Uterus (tissue), 4 donors: ENCODE results near the gene SLCO3A1. TPM values are rescaled to one million over a fixed set of nuclear protein-coding genes. Genes with fewer than 3 reads are reported as not detected.

Source experiments
- DNase-seq, 2 donors: peaks; one replicate each; pipeline ENCODE4 v3.0.0-alpha.2; 2019 to 2020
- H3K27ac ChIP-seq, 2 donors: fragments of 200-600 bp; sonication (generic); 1 replicate in 1 of 2; 2 replicates in 1 of 2; pipeline ENCODE4 v1.5.1; 2016 to 2018
- H3K27me3 ChIP-seq, 2 donors: fragments of 200-600 bp; sonication (generic); one replicate each; pipeline ENCODE4 v1.5.1; 2018 to 2019; ENCODE audit warnings: control low read depth in 1 of 2
- H3K36me3 ChIP-seq, 2 donors: fragments of 200-600 bp; sonication (generic); one replicate each; pipeline ENCODE4 v1.5.1; 2019; ENCODE audit warnings: control low read depth in 1 of 2
- H3K4me1 ChIP-seq, 2 donors: fragments of 200-600 bp; sonication (generic); one replicate each; pipeline ENCODE4 v1.5.1; 2018 to 2019; ENCODE audit warnings: control low read depth in 1 of 2
- H3K4me3 ChIP-seq, 2 donors: fragments of 200-600 bp; sonication (generic); 1 replicate in 1 of 2; 2 replicates in 1 of 2; pipeline ENCODE4 v1.5.1; 2018 to 2019; ENCODE audit warnings: mild to moderate bottlenecking in 1 of 2
- H3K9me3 ChIP-seq, 2 donors: fragments of 200-600 bp; sonication (generic); one replicate each; pipeline ENCODE4 v1.5.1; 2019; ENCODE audit warnings: control low read depth in 1 of 2
- CTCF ChIP-seq, 4 experiments: fragments of 200-600 bp in 2 of 4; fragments of 450-650 bp in 2 of 4; sonication (generic) in 2 of 4; IDR thresholded peaks; one replicate each; pipeline ENCODE4 v1.5.1; 2016 to 2019; ENCODE audit warnings: antibody characterized with exemption in 4 of 4, mild to moderate bottlenecking in 2 of 4, moderate library complexity in 1 of 4
- POLR2A ChIP-seq, 2 donors: fragments of 450-650 bp; IDR thresholded peaks; one replicate each; pipeline ENCODE4 v1.6.1; 2016; ENCODE audit warnings: antibody characterized with exemption in 2 of 2, mild to moderate bottlenecking in 1 of 2, moderate library complexity in 1 of 2
- intact Hi-C: fragments of 100-400 bp; cut with DNase I; formaldehyde crosslinking; loops from one replicate; pipeline ENCODE4 v1.15.1; 2023; ENCODE audit warnings: low total_unique reads
- total RNA-seq, 4 donors: library from RNA; depleted of rRNA in 3 of 4; stranded (reverse); fragments of >200 nt in 3 of 4; gene quantifications; one replicate each; pipeline versions ENCODE4 v1.1.0 to v1.2.4, GENCODE V29; 2014 to 2023
- donor health status: DM: yes; HTN: yes; CAD: no.

Gene SLCO3A1
- total RNA-seq, 4 donors from 2014 or later, result 4.4 to 26.1 (median 9.5) TPM

- intact Hi-C loops, result loop anchor here (10.0 kb wide), 1 partner anchor 87 kb away; the partner anchor contains the start of gene SLCO3A1
Measured at GRCh38 chr15:91941871-91942658, 88.6 kb downstream of the SLCO3A1 start.

GRCh38 chr15:91942720-91943394, 89.3 kb downstream of the SLCO3A1 start:
- peak overlapping the region; percentile 59 to 71 for H3K27ac ChIP-seq
- H3K4me1 ChIP-seq, result peaks cover 5 to 6% of the 10 kb centered on the region in 2 donors
- peak; percentile 84 to 92 for DNase-seq
- no peak for TF ChIP-seq CTCF (IDR thresholded peaks at IDR 0.05)
- TF ChIP-seq POLR2A (IDR thresholded peaks at IDR 0.05), result peak in 1 of 2 donors; percentile 16
- no peaks in the 10 kb centered on the region for H3K27me3 ChIP-seq
- peak overlapping the region in 1 of 2 donors; percentile 12 for H3K4me3 ChIP-seq
- no peaks in the 10 kb centered on the region for H3K9me3 ChIP-seq
- no peaks in the 10 kb centered on the region for H3K36me3 ChIP-seq
- intact Hi-C loops, result loop anchor here (10.0 kb wide), 1 partner anchor 88 kb away; the partner anchor contains the start of gene SLCO3A1

More at GRCh38 chr15:91941871-91942658, 88.6 kb downstream of the SLCO3A1 start:
- peak overlapping the region; percentile 59 to 71 for H3K27ac ChIP-seq
- H3K27me3 ChIP-seq, result no peaks in the 10 kb centered on the region
- DNase-seq, result no peak
- H3K4me1 ChIP-seq, result peaks cover 5 to 6% of the 10 kb centered on the region in 2 donors
- no peak overlapping the region for H3K4me3 ChIP-seq
- H3K36me3 ChIP-seq, result no peaks in the 10 kb centered on the region
- TF ChIP-seq CTCF (IDR thresholded peaks at IDR 0.05) (no peak), POLR2A (IDR thresholded peaks at IDR 0.05) (no peak)
- no peaks in the 10 kb centered on the region for H3K9me3 ChIP-seq

- H3K4me1 ChIP-seq, result peaks cover 6 to 9% of the 10 kb centered on the region in 2 donors
- H3K36me3 ChIP-seq, result no peaks in the 10 kb centered on the region
- intact Hi-C loops, result loop anchor here (10.0 kb wide), 1 partner anchor 90 kb away; the partner anchor contains the start of gene SLCO3A1
- H3K27ac ChIP-seq, result no peak overlapping the region
- no peak for DNase-seq
- H3K9me3 ChIP-seq, result no peaks in the 10 kb centered on the region
- no peak for TF ChIP-seq POLR2A (IDR thresholded peaks at IDR 0.05)
- no peak for TF ChIP-seq CTCF (IDR thresholded peaks at IDR 0.05)
- no peaks in the 10 kb centered on the region for H3K27me3 ChIP-seq
- H3K4me3 ChIP-seq, result no peak overlapping the region
Measured at GRCh38 chr15:91944331-91944730, 90.8 kb downstream of the SLCO3A1 start.

GRCh38 chr15:91945385-91945784, 91.9 kb downstream of the SLCO3A1 start:
- TF ChIP-seq CTCF (IDR thresholded peaks at IDR 0.05) (no peak), POLR2A (IDR thresholded peaks at IDR 0.05) (no peak)
- intact Hi-C loops, result loop anchor here (10.0 kb wide), 1 partner anchor 91 kb away; the partner anchor contains the start of gene SLCO3A1
- no peak for DNase-seq
- Histone ChIP-seq H3K9me3 (no peaks in the 10 kb centered on the region), H3K4me1 (peaks cover 6 to 9% of the 10 kb centered on the region in 2 donors), H3K36me3 (no peaks in the 10 kb centered on the region), H3K4me3 (no peak overlapping the region), H3K27me3 (no peaks in the 10 kb centered on the region), H3K27ac (no peak overlapping the region)
